KOPT-K1 (cell line): ENCODE results near the gene SLC25A11.

Source experiments
- H3K27ac ChIP-seq: fragments of 200-600 bp; sonication (generic); 2 replicates; pipeline ENCODE4 v1.5.1; 2016; ENCODE audit warnings: antibody characterized with exemption, mild to moderate bottlenecking, low read depth, low read length; ENCODE audit not compliant: poor library complexity, severe bottlenecking
- H3K36me3 ChIP-seq: fragments of 200-600 bp; sonication (generic); 2 replicates; pipeline ENCODE4 v1.5.1; 2017; ENCODE audit warnings: antibody characterized with exemption, mild to moderate bottlenecking, low read length, moderate library complexity; ENCODE audit not compliant: insufficient read depth
- H3K9me3 ChIP-seq: fragments of 200-600 bp; sonication (generic); 2 replicates; pipeline ENCODE4 v1.5.1; 2017; ENCODE audit warnings: antibody characterized with exemption, low read length, mild to moderate bottlenecking; ENCODE audit not compliant: insufficient read depth, poor library complexity, severe bottlenecking

Gene SLC25A11

GRCh38 chr17:4891411-4892410 lies 48.1 kb downstream of the SLC25A11 start:
- peaks cover 64% of the 10 kb centered on the region; the same call in 1 of the 2 replicates for H3K36me3 ChIP-seq
- no peak overlapping the region for H3K27ac ChIP-seq

GRCh38 chr17:4887581-4887980 lies 52.3 kb downstream of the SLC25A11 start:
- Histone ChIP-seq H3K9me3 (no peaks in the 10 kb centered on the region), H3K36me3 (peaks cover 74% of the 10 kb centered on the region; the same call in 1 of the 2 replicates), H3K27ac (no peak overlapping the region)

More at GRCh38 chr17:4891411-4892410, 48.1 kb downstream of the SLC25A11 start:
- H3K9me3 ChIP-seq, result no peaks in the 10 kb centered on the region
